Heart left ventricle (tissue), 13 donors: ENCODE data around the gene DENND6B.

Source experiments
- POLR2A ChIP-seq, 2 donors: fragments of 450-650 bp; IDR thresholded peaks; one replicate each; pipeline ENCODE4 v1.6.1; 2017; ENCODE audit warnings: antibody characterized with exemption in 2 of 2, mild to moderate bottlenecking in 2 of 2, moderate library complexity in 2 of 2
- TF ChIP-seq, protein P1 (sequence below), 12 donors: fragments of 200-600 bp; sonication (generic) in 4 of 12; IDR thresholded peaks; one replicate each; pipeline versions ENCODE4 v1.5.0 to v1.8.0; 2018 to 2022; ENCODE audit warnings: antibody characterized with exemption in 12 of 12, mild to moderate bottlenecking in 5 of 12
- donor health status: ischemic (EF 13 %, LVEDD 7.1; RV severe dilation, severe dysfunction).
- donor health status: DM: no; HTN: yes; CAD: no.
- donor health status: DM: no; HTN: no; CAD: no.
- donor health status: ischemic (EF 25% LVEDD 6.9; RV normal size, moderate dysfunction).
- donor health status: ischemic (EF 25% LVEDD 5.7; RV mildly dilated, moderate dysfunction).
- donor health status: ischemic (EF 35%, LVEDD 5.7; RV mildly dilated, moderate dysfunction).
- donor health status: nonischemic (EF 11% LVEDD 7.7; RV severe dilation, severe dysfunction).
- donor health status: DM: yes; HTN: yes; CAD: no.
- donor health status: PGD.
- donor health status: ischemic (EF 29% LVEDD 5.4; RV normal size, mild dysfunction).
- donor health status: nonischemic (EF 23%, LVEDD 6.1; RV moderate dilation, normal function).

GRCh38 chr22:50346470-50346869, 19.7 kb upstream of the DENND6B start:
- TF ChIP-seq, protein P1, sequence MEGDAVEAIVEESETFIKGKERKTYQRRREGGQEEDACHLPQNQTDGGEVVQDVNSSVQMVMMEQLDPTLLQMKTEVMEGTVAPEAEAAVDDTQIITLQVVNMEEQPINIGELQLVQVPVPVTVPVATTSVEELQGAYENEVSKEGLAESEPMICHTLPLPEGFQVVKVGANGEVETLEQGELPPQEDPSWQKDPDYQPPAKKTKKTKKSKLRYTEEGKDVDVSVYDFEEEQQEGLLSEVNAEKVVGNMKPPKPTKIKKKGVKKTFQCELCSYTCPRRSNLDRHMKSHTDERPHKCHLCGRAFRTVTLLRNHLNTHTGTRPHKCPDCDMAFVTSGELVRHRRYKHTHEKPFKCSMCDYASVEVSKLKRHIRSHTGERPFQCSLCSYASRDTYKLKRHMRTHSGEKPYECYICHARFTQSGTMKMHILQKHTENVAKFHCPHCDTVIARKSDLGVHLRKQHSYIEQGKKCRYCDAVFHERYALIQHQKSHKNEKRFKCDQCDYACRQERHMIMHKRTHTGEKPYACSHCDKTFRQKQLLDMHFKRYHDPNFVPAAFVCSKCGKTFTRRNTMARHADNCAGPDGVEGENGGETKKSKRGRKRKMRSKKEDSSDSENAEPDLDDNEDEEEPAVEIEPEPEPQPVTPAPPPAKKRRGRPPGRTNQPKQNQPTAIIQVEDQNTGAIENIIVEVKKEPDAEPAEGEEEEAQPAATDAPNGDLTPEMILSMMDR (IDR thresholded peaks at IDR 0.05), result no peak
- no peak for TF ChIP-seq POLR2A (IDR thresholded peaks at IDR 0.05)
